ENCODE results near the gene LEMD3.
A peak's percentile ranks its signal among the peaks of the same experiment; 100 is the strongest.

Gene LEMD3

GRCh38 chr12:65162609-65163008 is 6.8 kb upstream of the LEMD3 start:
- no peak for TF ChIP-seq Cebpa-rat (IDR thresholded peaks at IDR 0.05)
- H3K9me3 ChIP-seq (replicated peaks in 1 of 11): no peaks in the 10 kb centered on the region
- no peaks in the 10 kb centered on the region for H3K36me3 ChIP-seq
- H4K20me1 ChIP-seq: no peaks in the 10 kb centered on the region
- no peaks in the 10 kb centered on the region for H3K4me1 ChIP-seq
- H3K4me3 ChIP-seq: no peak overlapping the region
- no peak overlapping the region for H3K27ac ChIP-seq
- no peaks in the 10 kb centered on the region for H3K27me3 ChIP-seq
- no peak overlapping the region for H3K9ac ChIP-seq
- H3K4me2 ChIP-seq: no peak overlapping the region

DNA sequence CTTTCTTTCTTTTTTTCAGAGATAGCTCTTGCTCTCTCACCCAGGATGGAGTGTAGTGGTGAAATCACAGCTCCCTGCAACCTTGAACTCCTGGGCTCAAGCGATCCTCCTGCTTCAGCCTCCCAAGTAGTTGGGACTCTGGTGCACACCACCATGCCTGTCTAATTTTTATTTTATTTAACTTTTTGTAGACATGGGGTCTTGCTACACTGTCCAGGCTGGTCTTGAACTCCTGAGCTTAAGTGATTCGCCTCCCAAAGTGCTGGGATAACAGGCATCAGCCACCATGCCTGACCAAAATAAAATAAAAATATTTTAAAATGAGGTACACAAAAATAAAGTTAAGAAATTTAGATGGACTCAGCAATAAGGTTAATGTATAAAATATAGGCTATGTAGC is 5.1 kb upstream of the LEMD3 start:
- Histone ChIP-seq H3K27ac (no peak overlapping the region), H3K4me2 (no peak overlapping the region), H3K4me1 (peaks cover 0 to 9% (median 7%) of the 10 kb centered on the region in 10 experiments; a peak in 14 of 20 replicates), H4K20me1 (no peaks in the 10 kb centered on the region), H3K27me3 (no peaks in the 10 kb centered on the region), H3K9ac (no peak overlapping the region), H3K9me3 (replicated peaks in 1 of 11) (no peaks in the 10 kb centered on the region), H3K4me3 (no peak overlapping the region), H3K36me3 (no peaks in the 10 kb centered on the region)
- TF ChIP-seq Cebpa-rat (IDR thresholded peaks at IDR 0.05): no peak

DNA sequence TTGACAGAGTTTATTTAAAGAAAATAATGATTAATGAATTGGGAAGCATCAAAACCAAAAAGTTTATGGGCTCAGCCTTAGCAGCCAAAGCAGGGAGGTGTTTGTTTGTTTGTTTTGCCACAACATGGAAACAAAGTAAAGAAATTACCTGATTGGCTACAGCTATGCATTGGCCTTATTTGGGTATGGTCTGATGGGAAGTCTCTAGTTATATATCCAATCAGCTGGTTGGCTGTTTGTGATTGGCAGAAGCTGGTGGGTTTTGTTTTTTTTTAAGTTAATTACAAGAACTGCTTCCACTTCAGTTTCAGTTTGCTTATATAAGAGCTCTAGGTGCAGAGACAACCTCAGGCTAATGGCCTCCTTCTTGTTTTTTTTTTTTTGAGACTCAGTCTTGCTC is 4.6 kb upstream of the LEMD3 start:
- H4K20me1 ChIP-seq: peaks cover 0 to 1% (median 0%) of the 10 kb centered on the region in 11 experiments; a peak in 5 of 22 replicates
- H3K4me1 ChIP-seq: peaks cover 0 to 9% (median 7%) of the 10 kb centered on the region in 10 experiments; a peak in 14 of 20 replicates
- no peaks in the 10 kb centered on the region for H3K27me3 ChIP-seq
- H3K9me3 ChIP-seq (replicated peaks in 1 of 11): no peaks in the 10 kb centered on the region
- H3K4me3 ChIP-seq: no peak overlapping the region
- H3K9ac ChIP-seq: no peak overlapping the region
- TF ChIP-seq Cebpa-rat (IDR thresholded peaks at IDR 0.05): no peak
- H3K4me2 ChIP-seq: no peak overlapping the region
- no peaks in the 10 kb centered on the region for H3K36me3 ChIP-seq
- H3K27ac ChIP-seq: no peak overlapping the region

DNA sequence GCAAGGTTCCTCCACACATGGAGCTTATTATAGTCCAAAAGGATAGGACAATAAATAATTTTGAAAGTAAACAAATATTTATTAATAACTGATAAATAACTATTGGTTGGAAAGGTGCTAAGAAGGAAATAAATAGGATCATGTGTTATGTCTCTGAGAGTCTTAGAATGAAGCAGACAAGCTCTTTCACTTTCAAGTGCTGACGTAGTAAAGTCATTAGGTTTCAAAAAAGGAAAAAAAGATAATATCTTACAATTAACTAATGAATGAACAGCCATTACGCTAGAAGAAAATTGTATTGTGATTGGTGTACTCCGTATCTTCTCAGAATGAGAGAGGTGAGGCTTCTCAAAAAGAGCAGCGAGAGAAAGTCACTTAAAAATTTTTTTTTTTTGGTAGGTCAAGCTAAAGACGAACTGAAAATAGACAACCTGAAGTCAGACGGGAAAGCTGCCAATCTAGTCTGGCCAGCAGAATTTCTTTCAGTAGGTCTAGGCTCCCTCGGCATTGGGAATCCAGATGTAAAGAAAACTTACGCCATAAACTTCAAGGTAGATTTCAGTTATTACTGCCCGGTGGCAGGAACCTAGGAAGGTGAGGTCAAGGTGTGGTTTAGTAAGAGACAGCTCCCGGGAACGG is 583 bp upstream of the LEMD3 start:
- Histone ChIP-seq H3K9ac (peak overlapping the region; percentile 89 to 99 (median 96)), H3K9me3 (replicated peaks in 1 of 11) (no peaks in the 10 kb centered on the region), H3K4me3 (peak overlapping the region; percentile 80 to 99 (median 96)), H3K4me1 (peaks cover 24 to 36% (median 32%) of the 10 kb centered on the region in 10 experiments), H4K20me1 (peaks cover 32 to 41% (median 40%) of the 10 kb centered on the region in 11 experiments; a peak in 21 of 22 replicates), H3K4me2 (peak overlapping the region; percentile 74 to 96 (median 90)), H3K27ac (peak overlapping the region; percentile 87 to 97 (median 94)), H3K36me3 (peaks cover 0 to 17% (median 0%) of the 10 kb centered on the region in 11 experiments; a peak in 4 of 22 replicates), H3K27me3 (no peaks in the 10 kb centered on the region)
- no peak for TF ChIP-seq Cebpa-rat (IDR thresholded peaks at IDR 0.05)

GRCh38 chr12:65170209-65170881 is 962 bp downstream of the LEMD3 start:
- Histone ChIP-seq H3K27me3 (no peaks in the 10 kb centered on the region), H4K20me1 (peaks cover 39 to 56% (median 50%) of the 10 kb centered on the region in 11 experiments; a peak in 21 of 22 replicates), H3K4me1 (peaks cover 33 to 50% (median 45%) of the 10 kb centered on the region in 10 experiments), H3K4me3 (peak overlapping the region; percentile 80 to 99 (median 96)), H3K4me2 (peak overlapping the region; percentile 81 to 99 (median 95)), H3K27ac (peak overlapping the region; percentile 87 to 97 (median 94)), H3K36me3 (peaks cover 11 to 32% (median 13%) of the 10 kb centered on the region in 11 experiments; a peak in 21 of 22 replicates), H3K9me3 (replicated peaks in 1 of 11) (no peaks in the 10 kb centered on the region), H3K9ac (peak overlapping the region; percentile 89 to 99 (median 96))
- TF ChIP-seq Cebpa-rat (IDR thresholded peaks at IDR 0.05): no peak

GRCh38 chr12:65171073-65171472 is 1.7 kb downstream of the LEMD3 start:
- TF ChIP-seq Cebpa-rat (IDR thresholded peaks at IDR 0.05): no peak
- Histone ChIP-seq H3K27me3 (no peaks in the 10 kb centered on the region), H3K36me3 (peaks cover 19 to 39% (median 20%) of the 10 kb centered on the region in 11 experiments; a peak in 21 of 22 replicates), H4K20me1 (peaks cover 45 to 63% (median 56%) of the 10 kb centered on the region in 11 experiments; a peak in 21 of 22 replicates), H3K4me3 (peak overlapping the region; percentile 80 to 99 (median 96)), H3K4me2 (peak overlapping the region; percentile 81 to 99 (median 95)), H3K4me1 (peaks cover 33 to 58% (median 47%) of the 10 kb centered on the region in 10 experiments), H3K27ac (peak overlapping the region in 8 of 11 experiments; percentile 87 to 97 (median 95); a peak in 9 of 22 replicates), H3K9me3 (replicated peaks in 1 of 11) (0 out of 22 replicates have a peak, but pooled peaks cover 0 to 3% (median 0%) of the 10 kb centered on the region in 11 experiments), H3K9ac (peak overlapping the region; percentile 89 to 99 (median 96); a peak in 21 of 22 replicates)

GRCh38 chr12:65171870-65172269 is 2.5 kb downstream of the LEMD3 start:
- Histone ChIP-seq H3K27ac (peak overlapping the region in 1 of 11 experiments; percentile 18; a peak in 2 of 22 replicates), H3K4me2 (peak overlapping the region; percentile 81 to 99 (median 95)), H3K27me3 (no peaks in the 10 kb centered on the region), H3K4me3 (peak overlapping the region; percentile 80 to 99 (median 96)), H3K36me3 (peaks cover 26 to 47% (median 28%) of the 10 kb centered on the region in 11 experiments; a peak in 21 of 22 replicates), H4K20me1 (peaks cover 47 to 71% (median 60%) of the 10 kb centered on the region in 11 experiments; a peak in 21 of 22 replicates), H3K9ac (peak overlapping the region; percentile 41 to 98 (median 66)), H3K4me1 (peaks cover 33 to 58% (median 47%) of the 10 kb centered on the region in 10 experiments), H3K9me3 (replicated peaks in 1 of 11) (0 out of 22 replicates have a peak, but pooled peaks cover 0 to 6% (median 0%) of the 10 kb centered on the region in 11 experiments)
- TF ChIP-seq Cebpa-rat (IDR thresholded peaks at IDR 0.05): no peak

DNA sequence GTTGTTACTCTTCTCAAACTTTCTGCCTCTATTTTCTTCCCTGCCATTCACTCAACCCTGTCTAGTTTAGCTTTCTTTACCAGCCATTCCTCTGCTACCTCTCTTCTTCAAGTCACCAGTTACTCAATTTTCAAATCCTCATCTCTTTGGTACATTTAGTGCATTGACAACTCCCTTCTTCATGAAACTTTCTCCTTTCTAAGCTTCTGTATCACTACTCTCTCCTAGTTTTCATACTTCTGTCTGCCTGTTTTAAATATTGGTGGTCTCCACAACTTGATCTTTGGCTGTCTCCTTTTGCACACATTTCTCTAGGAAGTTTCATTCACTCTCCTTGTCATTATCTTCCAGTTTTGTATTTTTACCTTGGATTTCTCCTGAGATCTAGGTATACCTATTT is 6.0 kb downstream of the LEMD3 start:
- Histone ChIP-seq H3K4me2 (peak overlapping the region in 4 of 11 experiments; percentile 8 to 99 (median 66); a peak in 9 of 22 replicates), H3K9me3 (replicated peaks in 1 of 11) (0 out of 22 replicates have a peak, but pooled peaks cover 0 to 6% (median 0%) of the 10 kb centered on the region in 11 experiments), H3K27ac (no peak overlapping the region), H4K20me1 (peaks cover 47 to 95% (median 71%) of the 10 kb centered on the region in 11 experiments; a peak in 21 of 22 replicates), H3K36me3 (peaks cover 43 to 79% (median 48%) of the 10 kb centered on the region in 11 experiments; a peak in 21 of 22 replicates), H3K27me3 (no peaks in the 10 kb centered on the region), H3K4me1 (peaks cover 27 to 52% (median 39%) of the 10 kb centered on the region in 10 experiments), H3K4me3 (no peak overlapping the region), H3K9ac (no peak overlapping the region)
- no peak for TF ChIP-seq Cebpa-rat (IDR thresholded peaks at IDR 0.05)

All from BLaER1 treated with 17β-estradiol and CSF1 and Interleukin-3, amounts not matched to agents 10 nM and 100 nM (cell line).